Measurements from ENCODE around the gene C1orf159. TPM values are rescaled to one million over a fixed set of nuclear protein-coding genes. Genes with fewer than 3 reads are reported as not detected.

Gene C1orf159
- total and polyA plus RNA-seq, 2 of the 8 experiments (the other 6 are each of a cell fraction or from before 2014, with no cell fraction given), result 10.0 to 10.9 TPM

DNA sequence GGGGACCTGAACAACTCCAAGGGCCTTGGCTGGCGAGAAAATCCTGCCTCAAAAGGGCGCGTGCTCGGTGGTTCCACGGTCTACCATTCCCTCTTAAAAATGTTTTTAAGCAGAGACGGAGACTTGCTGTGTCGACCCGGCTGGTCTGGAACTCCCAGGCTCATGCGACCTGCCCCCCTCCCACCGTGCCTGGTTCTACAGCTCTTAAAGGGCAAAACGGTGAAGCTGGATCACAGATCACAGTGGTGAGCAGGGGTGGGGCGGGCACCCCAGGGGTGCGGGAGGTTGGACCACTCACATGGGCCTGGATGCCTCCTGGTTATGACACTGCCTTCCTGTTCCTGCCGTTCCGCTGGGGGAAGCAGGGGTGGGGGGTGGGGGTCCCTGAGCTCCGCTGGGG is 4.2 kb upstream of the C1orf159 start:
- peaks cover 2 to 19% (median 15%) of the 10 kb centered on the region in 4 experiments; a peak in 6 of 7 replicates for H3K27me3 ChIP-seq (replicated peaks in 1 of 4; ENCODE audit: control insufficient read depth in 3 of 4, extremely low read depth in 1 of 4, insufficient read depth in 3 of 4, low read length in 3 of 4)
- no peak overlapping the region for H3K4me2 ChIP-seq (ENCODE audit: insufficient read depth in 1 of 2, low read depth in 2 of 2, low read length in 2 of 2)
- no peaks in the 10 kb centered on the region for H3K36me3 ChIP-seq (ENCODE audit: control insufficient read depth in 2 of 4, insufficient read depth in 4 of 4, low read length in 3 of 4)

More for the DNA sequence above, 4.2 kb upstream of the C1orf159 start:
- peaks cover 6% of the 10 kb centered on the region; the same call in 1 of the 2 replicates for H3K23me2 ChIP-seq (ENCODE audit: low read depth, low read length)
- DNase-seq (ENCODE audit: low read depth in 1 of 2, low spot score in 2 of 2) (no peak), FAIRE-seq (no peak)
- H4K91ac ChIP-seq (replicated peaks; ENCODE audit: insufficient read length, low read length), result no peak overlapping the region
- H3K4ac ChIP-seq (replicated peaks; ENCODE audit: insufficient read length, low read depth, low read length), result no peak overlapping the region
- TF ChIP-seq EZH2 (IDR thresholded peaks at IDR 0.05; ENCODE audit: low read depth, low read length, severe bottlenecking) (no peak), NANOG (IDR thresholded peaks at IDR 0.05; ENCODE audit: insufficient read depth, low read depth, low read length, poor library complexity, severe bottlenecking) (no peak), SRF (IDR thresholded peaks at IDR 0.05; ENCODE audit: low read depth, low read length) (no peak), NRF1 (IDR thresholded peaks at IDR 0.05; ENCODE audit: low read depth, low read length) (no peak), FOSL1 (IDR thresholded peaks at IDR 0.05; ENCODE audit: insufficient read depth, low read depth, low read length) (no peak), ATF3 (IDR thresholded peaks at IDR 0.05; ENCODE audit: insufficient read depth, low read depth, low read length) (no peak), E2F6 (IDR thresholded peaks at IDR 0.05) (no peak), SP2 (IDR thresholded peaks at IDR 0.05; ENCODE audit: low read length) (no peak), GABPA (IDR thresholded peaks at IDR 0.05; ENCODE audit: borderline replicate concordance, insufficient read depth, low read length) (no peak), TAF7 (optimal IDR thresholded peaks at IDR 0.05; ENCODE audit: borderline replicate concordance, low read depth, low read length) (no peak)
- no peak overlapping the region for H3K4me3 ChIP-seq (ENCODE audit: extremely low read depth in 1 of 4, insufficient read depth in 2 of 4, low read depth in 3 of 4, low read length in 4 of 4)
- no peak overlapping the region for H4K5ac ChIP-seq (ENCODE audit: insufficient read length, low read depth, low read length)
- H4K20me1 ChIP-seq (replicated peaks in 1 of 2; ENCODE audit: control insufficient read depth in 1 of 2, insufficient read depth in 2 of 2, low read length in 2 of 2), result peaks cover 0 to 3% of the 10 kb centered on the region in 2 experiments
- no peak overlapping the region for H2BK15ac ChIP-seq (ENCODE audit: low read length)
- H3K18ac ChIP-seq (ENCODE audit: extremely low read depth, low read length), result no peak overlapping the region
- H3K9me3 ChIP-seq (ENCODE audit: insufficient read depth in 2 of 2, low read depth in 1 of 2, low read length in 1 of 2), result peaks cover 0 to 8% of the 10 kb centered on the region in 2 experiments; a peak in 1 of 4 replicates
- H3K79me1 ChIP-seq (ENCODE audit: low read depth, low read length), result no peaks in the 10 kb centered on the region
- no peak overlapping the region for H2BK5ac ChIP-seq (ENCODE audit: low read depth, low read length)
- H2BK120ac ChIP-seq (replicated peaks; ENCODE audit: low read depth, low read length), result no peak overlapping the region
- no peak overlapping the region for H2BK20ac ChIP-seq (ENCODE audit: low read length)
- no peak overlapping the region for H2AK5ac ChIP-seq (ENCODE audit: low read depth, low read length)
- no peak overlapping the region for H3K27ac ChIP-seq (ENCODE audit: low read depth, low read length)
- no peak overlapping the region for H3K56ac ChIP-seq (replicated peaks; ENCODE audit: insufficient read length, low read depth, low read length)
- 0 out of 4 replicates have a peak, but pooled peaks cover 0 to under 1% of the 10 kb centered on the region in 2 experiments for H3K79me2 ChIP-seq (ENCODE audit: control insufficient read depth in 1 of 2, insufficient read depth in 2 of 2, low read length in 2 of 2)
- POLR2A ChIA-PET (ENCODE audit: partially characterized antibody), result no interaction called here
- H4K8ac ChIP-seq (ENCODE audit: extremely low read depth, insufficient read depth, low read length), result no peak overlapping the region
- H3K4me1 ChIP-seq (replicated peaks in 1 of 4; ENCODE audit: control insufficient read depth in 3 of 4, insufficient read depth in 4 of 4, low read length in 3 of 4), result peaks cover 0 to 6% (median 2%) of the 10 kb centered on the region in 4 experiments; a peak in 4 of 7 replicates
- H3K14ac ChIP-seq (ENCODE audit: insufficient read length), result no peak overlapping the region
- H2BK12ac ChIP-seq (ENCODE audit: low read depth, low read length), result no peak overlapping the region
- CTCF ChIA-PET (ENCODE audit: partially characterized antibody), result interaction anchor here (0.6 to 3.6 kb wide), 11 partner anchors 10 to 171 kb away, joined by 3 to 39 read pairs (median 5); partner anchors contain the start of gene C1QTNF12
- no peak overlapping the region for H2AFZ ChIP-seq (ENCODE audit: low read length)
- H3K9ac ChIP-seq (replicated peaks in 1 of 4; ENCODE audit: extremely low read depth in 1 of 4, low read depth in 3 of 4, low read length in 3 of 4), result no peak overlapping the region
- 85% methylated on average over 16 of the region's 16 CpGs; no CpG with 5 or more reads in 1 of the 2 experiments for WGBS, 2 experiments (ENCODE audit: extremely low coverage in 1 of 2, insufficient coverage in 1 of 2, insufficient read length in 1 of 2, insufficient replicate concordance in 2 of 2, low coverage in 1 of 2, low lambda C conversion rate in 2 of 2, missing lambda C conversion rate in 1 of 2)
- no peak overlapping the region for H3K23ac ChIP-seq (ENCODE audit: insufficient read length)

Measured in H1 (cell line).